Measurements from ENCODE around the gene WWOX. TPM values are rescaled to one million over a fixed set of nuclear protein-coding genes. Genes with fewer than 3 reads are reported as not detected.

The WWOX gene
- total and polyA plus RNA-seq, 2 of the 4 experiments (the other 2 are of a cell fraction): 2.7 to 5.4 TPM

- Histone ChIP-seq H3K18ac (ENCODE audit: low read depth, low read length) (no peak overlapping the region), H3K56ac (ENCODE audit: extremely low read depth, insufficient read depth, low read length) (no peak overlapping the region), H2AK9ac (replicated peaks; ENCODE audit: low read depth, low read length, poor library complexity) (no peak overlapping the region), H4K5ac (ENCODE audit: low read depth, low read length) (no peak overlapping the region), H3K23ac (ENCODE audit: low read depth, low read length) (no peak overlapping the region), H3K9me3 (ENCODE audit: control insufficient read depth, insufficient read depth, low read length) (peaks cover 19% of the 10 kb centered on the region), H3K27ac (ENCODE audit: insufficient read depth, low read length) (no peak overlapping the region), H3K4me2 (ENCODE audit: low read depth, low read length) (no peak overlapping the region), H4K20me1 (ENCODE audit: insufficient read depth, low read length) (no peaks in the 10 kb centered on the region), H2AFZ (replicated peaks; ENCODE audit: low read length, poor library complexity) (no peak overlapping the region), H4K8ac (ENCODE audit: low read depth in 2 of 2, low read length in 2 of 2) (no peak overlapping the region), H2AK5ac (ENCODE audit: low read depth, low read length) (no peak overlapping the region), H2BK15ac (ENCODE audit: low read depth, low read length) (no peak overlapping the region), H3K27me3 (ENCODE audit: control insufficient read depth, insufficient read depth, low read length) (no peaks in the 10 kb centered on the region), H3K14ac (replicated peaks; ENCODE audit: low read depth, low read length) (no peak overlapping the region), H3K4me1 (ENCODE audit: control insufficient read depth, insufficient read depth, low read length) (no peaks in the 10 kb centered on the region), H2BK5ac (ENCODE audit: low read depth, low read length, poor library complexity, severe bottlenecking) (no peak overlapping the region), H3K4me3 (ENCODE audit: insufficient read depth, low read depth, low read length) (no peak overlapping the region), H2BK120ac (ENCODE audit: low read depth, low read length) (no peak overlapping the region), H2BK20ac (ENCODE audit: low read depth, low read length) (no peak overlapping the region), H3K79me1 (ENCODE audit: low read depth in 1 of 2, low read length in 2 of 2) (no peaks in the 10 kb centered on the region), H3K9me1 (ENCODE audit: insufficient read depth, low read length) (no peaks in the 10 kb centered on the region), H3K4ac (ENCODE audit: low read depth, low read length) (no peak overlapping the region), H4K91ac (ENCODE audit: insufficient read depth, low read depth, low read length) (no peak overlapping the region), H3K36me3 (ENCODE audit: control insufficient read depth, insufficient read depth, low read length) (no peaks in the 10 kb centered on the region), H3K9ac (ENCODE audit: low read depth, low read length) (no peak overlapping the region)
- dilution Hi-C loops (cut with HindIII; ENCODE audit: low sequenced_read_pairs, unreplicated experiment): no loop called here
- ChIA-PET CTCF (no interaction called here), POLR2A (ENCODE audit: unreplicated experiment) (no interaction called here)
- TF ChIP-seq RFX5 (IDR thresholded peaks at IDR 0.05; ENCODE audit: low read depth, low read length) (no peak), RCOR1 (IDR thresholded peaks at IDR 0.05; ENCODE audit: insufficient replicate concordance, low read length) (no peak), MXI1 (IDR thresholded peaks at IDR 0.05; ENCODE audit: borderline replicate concordance, low read depth, low read length) (no peak)
- ATAC-seq (ENCODE audit: low read depth): no peak
- in situ Hi-C loops (cut with MboI; ENCODE audit: low sequenced_read_pairs): no loop called here
- BruUV-seq (replicated peaks): no TSS peak
- no peak for DNase-seq
- no CpG with 5 or more reads among the region's 3 CpGs for WGBS, 2 experiments (ENCODE audit: extremely low coverage in 2 of 2, insufficient read length in 1 of 2)
- intact Hi-C loops (cut with micrococcal nuclease): no loop called here
Measured at GRCh38 chr16:79098907-79099306, 999.5 kb downstream of the WWOX start.
